GM12878 (cell line): ENCODE measurements around the gene BCLAF1. TPM values are rescaled to one million over a fixed set of nuclear protein-coding genes. Genes with fewer than 3 reads are reported as not detected.

Experiments
- ATAC-seq: fragments of 200-7000 bp; cut with Tn5 transposase; 3 replicates; pipeline ENCODE4 v1.9.1; 2020; ENCODE audit warnings: mild to moderate bottlenecking, moderate library complexity
- BruUV-seq: library from RNA; stranded (reverse); fragments of 400-500 nt; replicated peaks from 2 replicates; lab custom pipeline; 2021; lab: Mats Ljungman, UMichigan
- CTCF ChIA-PET: fragments of 300-600 bp; sonication (Branson Sonifier 250); formaldehyde crosslinking; extraction: SDS; loops from one replicate; lab custom pipeline; 2021; ENCODE audit warnings: inconsistent platforms; lab: Yijun Ruan, JAX
- POLR2A ChIA-PET: fragments of 350-600 bp; formaldehyde crosslinking; extraction: SDS; loops from one replicate; lab custom pipeline; 2021; ENCODE audit warnings: inconsistent platforms; lab: Charles Lee
- RAD21 ChIA-PET: fragments of 300-600 bp; sonication (Branson Sonifier 250); formaldehyde crosslinking; loops from one replicate; lab custom pipeline; 2023; ENCODE audit warnings: antibody characterized with exemption; ENCODE audit not compliant: unreplicated experiment; lab: Charles Lee
- SMC1A ChIA-PET: fragments of 300-600 bp; sonication (Branson Sonifier 250); formaldehyde crosslinking; loops from one replicate; lab custom pipeline; 2023; ENCODE audit not compliant: unreplicated experiment, uncharacterized antibody; lab: Charles Lee
- DNase-seq: peaks from one replicate; pipeline ENCODE4 v3.0.0-alpha.2; 2011; ENCODE audit warnings: low read depth, low spot score
- FAIRE-seq: peaks from 3 replicates; lab custom pipeline; 2011; peaks lifted over from hg19 to GRCh38; lab: Jason Lieb, UNC
- H2AFZ ChIP-seq: 2 replicates; pipeline ENCODE4 v1.6.0; 2011; ENCODE audit warnings: low read depth, low read length, control low read depth; ENCODE audit not compliant: control insufficient read depth
- H3K27ac ChIP-seq: 2 replicates; pipeline ENCODE4 v1.5.1; 2011; ENCODE audit warnings: control low read depth; ENCODE audit not compliant: control insufficient read depth, insufficient read depth
- H3K27me3 ChIP-seq, 2 experiments: replicated peaks in 1 of 2; 2 replicates each; pipeline versions ENCODE4 v1.6.0 to v1.6.1; 2011; ENCODE audit warnings: low read length in 1 of 2; ENCODE audit not compliant: control insufficient read depth in 2 of 2, insufficient read depth in 2 of 2
- H3K36me3 ChIP-seq, 2 experiments: 2 replicates each; pipeline ENCODE4 v1.5.1; 2011; ENCODE audit warnings: low read length in 1 of 2; ENCODE audit not compliant: control insufficient read depth in 2 of 2, insufficient read depth in 2 of 2
- H3K4me1 ChIP-seq: 2 replicates; pipeline ENCODE4 v1.6.1; 2011; ENCODE audit warnings: mild to moderate bottlenecking, low read length, moderate library complexity, mixed read lengths; ENCODE audit not compliant: control insufficient read depth, insufficient read depth
- H3K4me2 ChIP-seq: 2 replicates; pipeline ENCODE4 v1.6.0; 2011; ENCODE audit warnings: control low read depth; ENCODE audit not compliant: control insufficient read depth, insufficient read depth
- H3K4me3 ChIP-seq: fragments of 200-600 bp; sonication (generic); 2 replicates; pipeline ENCODE4 v1.5.1; 2016
- H3K79me2 ChIP-seq: 2 replicates; pipeline ENCODE4 v1.6.0; 2011; ENCODE audit warnings: low read length; ENCODE audit not compliant: control insufficient read depth, insufficient read depth
- H3K9ac ChIP-seq: 2 replicates; pipeline ENCODE4 v1.8.0; 2011; ENCODE audit warnings: low read length, control low read depth, mixed read lengths; ENCODE audit not compliant: control insufficient read depth, insufficient read depth
- H3K9me3 ChIP-seq: replicated peaks from 3 replicates; pipeline ENCODE4 v1.5.1; 2011; ENCODE audit warnings: mild to moderate bottlenecking, low read length; ENCODE audit not compliant: control insufficient read depth, insufficient read depth
- H4K20me1 ChIP-seq: 2 replicates; pipeline ENCODE4 v1.6.0; 2011; ENCODE audit not compliant: control insufficient read depth, insufficient read depth
- BACH1 ChIP-seq: fragments of 450-650 bp; IDR thresholded peaks from 2 replicates; pipeline ENCODE4 v1.6.1; 2017; ENCODE audit warnings: mild to moderate bottlenecking, borderline replicate concordance
- CBX5 ChIP-seq: sonication (generic); IDR thresholded peaks from 2 replicates; pipeline ENCODE4 v1.6.1; 2016; ENCODE audit warnings: low read depth, moderate library complexity, mild to moderate bottlenecking, inconsistent platforms
- CEBPZ ChIP-seq: fragments of 150-350 bp; IDR thresholded peaks from 2 replicates; pipeline ENCODE4 v1.6.1; 2016; ENCODE audit warnings: low read depth, low read length
- E2F4 ChIP-seq: IDR thresholded peaks from 2 replicates; pipeline ENCODE4 v1.6.1; 2012; ENCODE audit warnings: low read depth, low read length, improper control_type of control experiment
- FOXM1 ChIP-seq: IDR thresholded peaks from 2 replicates; pipeline ENCODE4 v1.6.1; 2012; ENCODE audit warnings: low read depth, mild to moderate bottlenecking, inconsistent platforms, low read length, moderate library complexity
- MTA2 ChIP-seq: fragments of 450-650 bp; IDR thresholded peaks from 2 replicates; pipeline ENCODE4 v1.6.1; 2016; ENCODE audit warnings: low read depth, mild to moderate bottlenecking, moderate library complexity
- POU2F2 ChIP-seq: IDR thresholded peaks from 3 replicates; pipeline ENCODE4 v1.6.1; 2011; ENCODE audit warnings: low read depth, mild to moderate bottlenecking, low read length, borderline replicate concordance
- RFX5 ChIP-seq: IDR thresholded peaks from 2 replicates; pipeline ENCODE4 v1.6.1; 2011; ENCODE audit warnings: low read depth, low read length, improper control_type of control experiment
- SPI1 ChIP-seq: IDR thresholded peaks from 2 replicates; pipeline ENCODE4 v1.6.1; 2011; ENCODE audit warnings: low read depth, mild to moderate bottlenecking, low read length, moderate library complexity, borderline replicate concordance; ENCODE audit not compliant: insufficient read depth
- SUPT20H ChIP-seq: IDR thresholded peaks from 2 replicates; pipeline ENCODE4 v1.6.1; 2011; ENCODE audit warnings: low read depth, mild to moderate bottlenecking, low read length, moderate library complexity, borderline replicate concordance; ENCODE audit not compliant: control insufficient read depth
- ZBTB40 ChIP-seq: fragments of 450-650 bp; IDR thresholded peaks from 2 replicates; pipeline ENCODE4 v1.6.1; 2016; ENCODE audit warnings: mild to moderate bottlenecking, moderate library complexity, borderline replicate concordance
- WGBS: methylation state at CpG from one replicate; pipeline ENCODE4 v1.1.6; 2016; ENCODE audit warnings: low lambda C conversion rate; ENCODE audit not compliant: insufficient replicate concordance, insufficient coverage; ENCODE audit errors: missing lambda C conversion rate; 5-methylcytosine and 5-hydroxymethylcytosine counted together
- in situ Hi-C: fragments of 300-500 bp; cut with MboI; formaldehyde crosslinking; loops from 9 replicates; pipeline ENCODE4 v1.14.3; 2018; ENCODE audit warnings: mixed read lengths
- intact Hi-C: fragments of 100-400 bp; cut with micrococcal nuclease; formaldehyde crosslinking; loops from one replicate; pipeline ENCODE4 v1.14.2; 2022; ENCODE audit not compliant: unreplicated experiment
- polyA plus RNA-seq, 11 experiments: library from polyadenylated mRNA; depleted of rRNA in 4 of 11; unstranded in 6 of 11; stranded (reverse) in 5 of 11; fragments of >200 nt; fragmentation: Nextera tagmentation in 4 of 11; fragmentation: Illumina TruSeq in 1 of 11; extraction: Ambion mirVana in 4 of 11; extraction: Trizol in 1 of 11; gene quantifications; 1 replicate in 1 of 11; 2 replicates in 10 of 11; pipeline versions ENCODE4 v1.2.1 to v1.2.3, GENCODE V29; 2011 to 2016; ENCODE audit warnings: inconsistent platforms in 2 of 11, missing spikeins in 2 of 11, low read depth in 1 of 11
- total RNA-seq, 4 experiments: library from RNA; depleted of rRNA in 3 of 4; stranded (reverse); fragments of >200 nt in 3 of 4; fragmentation: Illumina TruSeq in 1 of 4; extraction: Trizol in 1 of 4; gene quantifications; 2 replicates each; pipeline versions ENCODE4 v1.2.1 to v1.2.3, GENCODE V29; 2013 to 2021

BCLAF1 gene
- total and polyA plus RNA-seq, 10 of the 15 experiments (the other 5 are each of a cell fraction or from before 2014, with no cell fraction given) = 56.0 to 223 (median 114) TPM

- TF ChIP-seq SUPT20H (no peak), FOXM1 (0 out of 2 replicates have a peak, but pooled peaks have one; percentile 45), RFX5 (no peak), E2F4 (no peak)
- TF ChIP-seq, all 136 proteins: peak for 8
These were observed 63.5 kb downstream of the BCLAF1 start (continued) for GRCh38 chr6:136226027-136226673.

GRCh38 chr6:136225496-136225895 is 64.2 kb downstream of the BCLAF1 start:
- Histone ChIP-seq H4K20me1 (no peaks in the 10 kb centered on the region), H3K4me1 (peaks cover 9% of the 10 kb centered on the region; the same call in 1 of the 2 replicates), H3K4me2 (no peak overlapping the region), H3K9me3 (no peaks in the 10 kb centered on the region; the same call in 2 of the 3 replicates), H3K79me2 (no peaks in the 10 kb centered on the region), H3K9ac (no peak overlapping the region), H3K4me3 (no peak overlapping the region), H3K36me3 (no peaks in the 10 kb centered on the region; a peak in 1 of 4 replicates), H3K27me3 (no peaks in the 10 kb centered on the region), H2AFZ (no peak overlapping the region), H3K27ac (no peak overlapping the region)
- 34% methylated on average over 5 of the region's 5 CpGs for WGBS
- ChIA-PET RAD21 (interaction anchor here (1.0 to 1.8 kb wide), 4 partner anchors 65 to 769 kb away, joined by 3 to 18 read pairs (median 5); partner anchors contain the start of gene BCLAF1), POLR2A (no interaction called here), CTCF (interaction anchor here (0.6 to 3.4 kb wide), 45 partner anchors 8 to 1169 kb away, joined by 3 to 50 read pairs (median 5); partner anchors contain the start of gene BCLAF1), SMC1A (interaction anchor here (0.6 to 2.3 kb wide), 10 partner anchors 9 to 775 kb away, joined by 3 to 25 read pairs (median 4); partner anchors contain the start of gene BCLAF1)
- FAIRE-seq (no peak), ATAC-seq (no peak; the same call in 2 of the 3 replicates), DNase-seq (no peak)
- no TSS peak for BruUV-seq
- intact Hi-C loops (loop anchor here (5.0 kb wide), 2 partner anchors 183 to 688 kb away; no protein-coding TSS in a partner anchor), in situ Hi-C loops (loop anchor here (5.0 to 10.0 kb wide), 3 partner anchors 551 to 773 kb away; no protein-coding TSS in a partner anchor)
- TF ChIP-seq POU2F2 = no peak
- no peak for TF ChIP-seq CEBPZ
- no peak for TF ChIP-seq MTA2
- TF ChIP-seq BACH1 = no peak
- TF ChIP-seq SPI1 = no peak
- no peak for TF ChIP-seq CBX5
- no peak for TF ChIP-seq ZBTB40
